Measurements from ENCODE around the gene TENM3. TPM values are rescaled to one million over a fixed set of nuclear protein-coding genes. Genes with fewer than 3 reads are reported as not detected.

TENM3 gene
- polyA plus RNA-seq, 1 of the 3 experiments (the other 2 are of a cell fraction): 10.4 TPM

DNA sequence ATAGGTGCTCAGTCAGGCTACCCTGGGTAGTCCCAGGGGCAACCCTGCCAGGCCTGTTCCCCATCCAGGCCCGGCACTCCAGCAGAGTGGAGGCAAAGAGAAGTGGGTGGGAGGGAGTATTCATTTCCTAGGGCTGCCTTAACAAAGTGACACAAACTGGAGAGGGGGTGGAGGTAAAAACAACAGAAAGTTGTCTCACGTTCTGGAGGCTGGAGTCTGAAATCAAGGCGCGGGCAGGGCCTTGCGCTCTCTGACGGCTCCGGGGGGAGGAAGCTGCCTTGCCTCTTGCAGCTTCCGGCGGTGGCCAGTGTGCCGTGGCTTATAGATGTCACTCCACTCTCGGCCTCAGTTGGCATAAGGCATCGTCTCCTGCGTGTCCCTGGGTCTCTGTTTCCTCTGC lies 583.2 kb downstream of the TENM3 start (continued):
- TF ChIP-seq, protein P1, sequence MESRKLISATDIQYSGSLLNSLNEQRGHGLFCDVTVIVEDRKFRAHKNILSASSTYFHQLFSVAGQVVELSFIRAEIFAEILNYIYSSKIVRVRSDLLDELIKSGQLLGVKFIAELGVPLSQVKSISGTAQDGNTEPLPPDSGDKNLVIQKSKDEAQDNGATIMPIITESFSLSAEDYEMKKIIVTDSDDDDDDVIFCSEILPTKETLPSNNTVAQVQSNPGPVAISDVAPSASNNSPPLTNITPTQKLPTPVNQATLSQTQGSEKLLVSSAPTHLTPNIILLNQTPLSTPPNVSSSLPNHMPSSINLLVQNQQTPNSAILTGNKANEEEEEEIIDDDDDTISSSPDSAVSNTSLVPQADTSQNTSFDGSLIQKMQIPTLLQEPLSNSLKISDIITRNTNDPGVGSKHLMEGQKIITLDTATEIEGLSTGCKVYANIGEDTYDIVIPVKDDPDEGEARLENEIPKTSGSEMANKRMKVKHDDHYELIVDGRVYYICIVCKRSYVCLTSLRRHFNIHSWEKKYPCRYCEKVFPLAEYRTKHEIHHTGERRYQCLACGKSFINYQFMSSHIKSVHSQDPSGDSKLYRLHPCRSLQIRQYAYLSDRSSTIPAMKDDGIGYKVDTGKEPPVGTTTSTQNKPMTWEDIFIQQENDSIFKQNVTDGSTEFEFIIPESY (IDR thresholded peaks at IDR 0.05; ENCODE audit: borderline replicate concordance, low read depth): no peak
- no peak for TF ChIP-seq TAF1 (IDR thresholded peaks at IDR 0.05; ENCODE audit: borderline replicate concordance, low read depth, low read length)

DNA sequence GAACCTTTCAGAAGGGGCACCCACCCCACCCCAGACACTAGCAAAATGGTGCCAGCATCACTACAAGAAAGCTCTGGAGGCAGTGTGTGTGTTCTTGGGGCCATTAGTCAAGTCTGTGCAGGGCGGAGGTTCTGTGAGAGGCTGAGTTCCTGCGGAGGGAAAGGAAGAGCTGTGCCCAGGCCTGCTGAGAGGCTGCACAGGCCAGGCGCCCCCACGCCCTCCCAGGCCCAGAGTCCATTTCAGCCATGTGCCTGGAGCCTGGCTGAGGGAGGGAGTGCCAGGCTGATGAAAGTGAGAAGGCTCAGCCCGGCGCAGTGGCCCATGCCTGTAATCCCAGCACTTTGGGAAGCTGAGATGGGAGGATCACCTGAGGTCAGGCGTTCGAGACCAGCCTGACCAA lies 584.0 kb downstream of the TENM3 start:
- no peak overlapping the region for H2AFZ ChIP-seq (ENCODE audit: low read depth)
- TF ChIP-seq, protein P2, sequence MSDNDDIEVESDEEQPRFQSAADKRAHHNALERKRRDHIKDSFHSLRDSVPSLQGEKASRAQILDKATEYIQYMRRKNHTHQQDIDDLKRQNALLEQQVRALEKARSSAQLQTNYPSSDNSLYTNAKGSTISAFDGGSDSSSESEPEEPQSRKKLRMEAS (IDR thresholded peaks at IDR 0.05; ENCODE audit: low read depth): no peak
- TF ChIP-seq MEF2A (IDR thresholded peaks at IDR 0.05; ENCODE audit: borderline replicate concordance, low read depth) (no peak), RCOR1 (IDR thresholded peaks at IDR 0.05; ENCODE audit: low read length) (no peak), SMC3 (IDR thresholded peaks at IDR 0.05; ENCODE audit: low read depth, low read length) (no peak), TEAD4 (IDR thresholded peaks at IDR 0.05; ENCODE audit: borderline replicate concordance, insufficient read depth) (no peak), GABPA (IDR thresholded peaks at IDR 0.05; ENCODE audit: low read depth) (no peak), NRF1 (IDR thresholded peaks at IDR 0.05; ENCODE audit: low read depth, low read length) (no peak), RFX5 (IDR thresholded peaks at IDR 0.05; ENCODE audit: low read length) (no peak), TAF1 (IDR thresholded peaks at IDR 0.05; ENCODE audit: borderline replicate concordance, low read depth, low read length) (no peak), RXRA (IDR thresholded peaks at IDR 0.05; ENCODE audit: borderline replicate concordance, low read depth) (no peak), TCF12 (IDR thresholded peaks at IDR 0.05) (no peak)
- TF ChIP-seq, protein P3, sequence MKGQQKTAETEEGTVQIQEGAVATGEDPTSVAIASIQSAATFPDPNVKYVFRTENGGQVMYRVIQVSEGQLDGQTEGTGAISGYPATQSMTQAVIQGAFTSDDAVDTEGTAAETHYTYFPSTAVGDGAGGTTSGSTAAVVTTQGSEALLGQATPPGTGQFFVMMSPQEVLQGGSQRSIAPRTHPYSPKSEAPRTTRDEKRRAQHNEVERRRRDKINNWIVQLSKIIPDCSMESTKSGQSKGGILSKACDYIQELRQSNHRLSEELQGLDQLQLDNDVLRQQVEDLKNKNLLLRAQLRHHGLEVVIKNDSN (IDR thresholded peaks at IDR 0.05; ENCODE audit: borderline replicate concordance, low read depth): no peak
- TF ChIP-seq, protein P1 (IDR thresholded peaks at IDR 0.05; ENCODE audit: borderline replicate concordance, low read depth): no peak
- TF ChIP-seq, protein P4, sequence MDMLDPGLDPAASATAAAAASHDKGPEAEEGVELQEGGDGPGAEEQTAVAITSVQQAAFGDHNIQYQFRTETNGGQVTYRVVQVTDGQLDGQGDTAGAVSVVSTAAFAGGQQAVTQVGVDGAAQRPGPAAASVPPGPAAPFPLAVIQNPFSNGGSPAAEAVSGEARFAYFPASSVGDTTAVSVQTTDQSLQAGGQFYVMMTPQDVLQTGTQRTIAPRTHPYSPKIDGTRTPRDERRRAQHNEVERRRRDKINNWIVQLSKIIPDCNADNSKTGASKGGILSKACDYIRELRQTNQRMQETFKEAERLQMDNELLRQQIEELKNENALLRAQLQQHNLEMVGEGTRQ (IDR thresholded peaks at IDR 0.05; ENCODE audit: borderline replicate concordance, low read depth, low read length): no peak
- no peak for DNase-seq
- no peaks in the 10 kb centered on the region for H3F3A ChIP-seq (replicated peaks; ENCODE audit: insufficient read depth)
- no peak overlapping the region for H3K4me2 ChIP-seq
- no peaks in the 10 kb centered on the region for H4K20me1 ChIP-seq (ENCODE audit: insufficient read depth)
- H3K27me3 ChIP-seq (ENCODE audit: insufficient read depth): no peaks in the 10 kb centered on the region
- H3K4me3 ChIP-seq (ENCODE audit: low read depth in 2 of 2, low read length in 1 of 2): no peak overlapping the region
- no peaks in the 10 kb centered on the region for H3K79me2 ChIP-seq (ENCODE audit: insufficient read depth)
- no peak overlapping the region for H3K27ac ChIP-seq (ENCODE audit: low read depth in 2 of 2, low read length in 1 of 2)
- H3K9ac ChIP-seq: no peak overlapping the region
- H3K4me1 ChIP-seq (ENCODE audit: control insufficient read depth in 1 of 2, insufficient read depth in 2 of 2, low read depth in 1 of 2, low read length in 1 of 2): no peaks in the 10 kb centered on the region
- H3K36me3 ChIP-seq (replicated peaks in 1 of 2; ENCODE audit: control insufficient read depth in 1 of 2, insufficient read depth in 2 of 2, low read length in 1 of 2): no peaks in the 10 kb centered on the region
- no peaks in the 10 kb centered on the region for H3K9me2 ChIP-seq
- POLR2A ChIA-PET: interaction anchor here (0.6 kb wide), 1 partner anchor 837 kb away, joined by 5 read pairs; no protein-coding TSS in a partner anchor
- no peaks in the 10 kb centered on the region for H3K9me3 ChIP-seq
- CTCF ChIA-PET: no interaction called here
- 93% methylated on average over 4 of the region's 8 CpGs for WGBS (ENCODE audit: low lambda C conversion rate)
